H9 (cell line): Measurements from ENCODE around the gene MEP1A. TPM values are rescaled to one million over a fixed set of nuclear protein-coding genes. Genes with fewer than 3 reads are reported as not detected.
A peak's percentile ranks its signal among the peaks of the same experiment; 100 is the strongest.

Source experiments
- DNase-seq: peaks from one replicate; pipeline ENCODE4 v3.0.0-alpha.2; 2017
- H2AFZ ChIP-seq: one replicate; pipeline ENCODE4 v1.6.1; 2013; ENCODE audit warnings: mild to moderate bottlenecking, low read length, control low read depth, moderate library complexity
- H2AK5ac ChIP-seq: 2 replicates; pipeline ENCODE4 v1.6.1; 2013; ENCODE audit warnings: low read length, control low read depth, mixed read lengths; ENCODE audit not compliant: insufficient read length
- H2BK120ac ChIP-seq: one replicate; pipeline ENCODE4 v1.6.1; 2013; ENCODE audit warnings: low read depth, mild to moderate bottlenecking, low read length, control low read depth, inconsistent platforms; ENCODE audit not compliant: poor library complexity, severe bottlenecking
- H2BK12ac ChIP-seq: 2 replicates; pipeline ENCODE4 v1.6.1; 2013; ENCODE audit warnings: low read length, control low read depth, mixed read lengths, low read depth; ENCODE audit not compliant: insufficient read length
- H2BK15ac ChIP-seq: 2 replicates; pipeline ENCODE4 v1.6.1; 2013; ENCODE audit warnings: low read depth, low read length, control low read depth
- H2BK20ac ChIP-seq: one replicate; pipeline ENCODE4 v1.6.1; 2013; ENCODE audit warnings: low read depth, mild to moderate bottlenecking, low read length, control low read depth, inconsistent platforms; ENCODE audit not compliant: poor library complexity, severe bottlenecking
- H2BK5ac ChIP-seq: 2 replicates; pipeline ENCODE4 v1.6.1; 2013; ENCODE audit warnings: low read length, control low read depth, mixed read lengths; ENCODE audit not compliant: insufficient read length
- H3K14ac ChIP-seq: 2 replicates; pipeline ENCODE4 v1.6.1; 2013; ENCODE audit warnings: low read length, control low read depth; ENCODE audit not compliant: insufficient read depth
- H3K18ac ChIP-seq: 2 replicates; pipeline ENCODE4 v1.6.1; 2013; ENCODE audit warnings: low read depth, mild to moderate bottlenecking, mixed read lengths, low read length, control low read depth; ENCODE audit not compliant: insufficient read length
- H3K23ac ChIP-seq: 2 replicates; pipeline ENCODE4 v1.6.1; 2013; ENCODE audit warnings: low read length, control low read depth, mixed read lengths, low read depth; ENCODE audit not compliant: insufficient read length
- H3K23me2 ChIP-seq: 2 replicates; pipeline ENCODE4 v1.6.1; 2013; ENCODE audit warnings: low read depth, mild to moderate bottlenecking, mixed read lengths, low read length, control low read depth; ENCODE audit not compliant: insufficient read length, poor library complexity, severe bottlenecking
- H3K27ac ChIP-seq: 2 replicates; pipeline ENCODE4 v1.5.1; 2013; ENCODE audit warnings: low read length, control low read depth, mixed read lengths, low read depth; ENCODE audit not compliant: insufficient read length
- H3K27me3 ChIP-seq: 2 replicates; pipeline ENCODE4 v1.6.1; 2013; ENCODE audit warnings: low read length, control low read depth, inconsistent platforms; ENCODE audit not compliant: insufficient read depth
- H3K4ac ChIP-seq: 2 replicates; pipeline ENCODE4 v1.6.1; 2013; ENCODE audit warnings: low read depth, mild to moderate bottlenecking, control low read depth, inconsistent platforms, low read length, moderate library complexity
- H3K4me1 ChIP-seq: 2 replicates; pipeline ENCODE4 v1.6.1; 2013; ENCODE audit warnings: low read length, control low read depth, inconsistent platforms; ENCODE audit not compliant: insufficient read depth
- H3K4me2 ChIP-seq: 2 replicates; pipeline ENCODE4 v1.6.1; 2013; ENCODE audit warnings: low read length, control low read depth, mixed read lengths; ENCODE audit not compliant: insufficient read length, insufficient read depth
- H3K56ac ChIP-seq: 2 replicates; pipeline ENCODE4 v1.6.1; 2013; ENCODE audit warnings: low read depth, mild to moderate bottlenecking, mixed read lengths, low read length, control low read depth; ENCODE audit not compliant: insufficient read length
- H3K79me1 ChIP-seq: 2 replicates; pipeline ENCODE4 v1.6.1; 2013; ENCODE audit warnings: low read depth, mild to moderate bottlenecking, moderate library complexity, low read length, control low read depth, inconsistent platforms; ENCODE audit not compliant: insufficient read depth, poor library complexity, severe bottlenecking
- H3K79me2 ChIP-seq: 2 replicates; pipeline ENCODE4 v1.6.1; 2013; ENCODE audit warnings: low read length, control low read depth, inconsistent platforms; ENCODE audit not compliant: insufficient read depth
- H3K9ac ChIP-seq: 2 replicates; pipeline ENCODE4 v1.6.1; 2013; ENCODE audit warnings: low read length, control low read depth, mixed read lengths; ENCODE audit not compliant: insufficient read length; ENCODE audit errors: extremely low read depth
- H3K9me3 ChIP-seq: one replicate; pipeline ENCODE4 v1.6.1; 2013; ENCODE audit warnings: low read depth, low read length, inconsistent platforms; ENCODE audit not compliant: control insufficient read depth
- H3T11ph ChIP-seq: one replicate; pipeline ENCODE4 v1.6.1; 2013; ENCODE audit warnings: mild to moderate bottlenecking, low read length, control low read depth, inconsistent platforms
- H4K20me1 ChIP-seq: one replicate; pipeline ENCODE4 v1.6.1; 2013; ENCODE audit not compliant: control insufficient read depth, insufficient read length, insufficient read depth
- H4K5ac ChIP-seq: 2 replicates; pipeline ENCODE4 v1.6.1; 2013; ENCODE audit warnings: low read depth, mild to moderate bottlenecking, mixed read lengths, low read length, control low read depth; ENCODE audit not compliant: insufficient read length
- H4K8ac ChIP-seq: replicated peaks from 2 replicates; pipeline ENCODE4 v1.6.1; 2013; ENCODE audit warnings: low read length, control low read depth, mixed read lengths, low read depth; ENCODE audit not compliant: insufficient read length
- H4K91ac ChIP-seq: 2 replicates; pipeline ENCODE4 v1.6.1; 2013; ENCODE audit warnings: low read depth, mild to moderate bottlenecking, moderate library complexity, mixed read lengths, low read length, control low read depth; ENCODE audit not compliant: insufficient read length
- H3K27ac Mint-ChIP-seq, 3 experiments: 2 replicates in 2 of 3; 3 replicates in 1 of 3; pipeline ENCODE4 v1.8.0; 2020 to 2021; ENCODE audit warnings: mixed read lengths in 3 of 3, mild to moderate bottlenecking in 1 of 3, moderate library complexity in 1 of 3
- H3K27me3 Mint-ChIP-seq: 2 replicates; pipeline ENCODE4 v1.8.0; 2021; ENCODE audit warnings: low read depth, mild to moderate bottlenecking, moderate library complexity, mixed read lengths
- H3K36me3 Mint-ChIP-seq, 3 experiments: 2 replicates in 2 of 3; 3 replicates in 1 of 3; pipeline ENCODE4 v1.8.0; 2020 to 2021; ENCODE audit warnings: low read depth in 3 of 3, mixed read lengths in 3 of 3; ENCODE audit not compliant: insufficient read depth in 1 of 3
- H3K4me1 Mint-ChIP-seq, 2 experiments: 2 replicates each; pipeline ENCODE4 v1.8.0; 2020; ENCODE audit warnings: mixed read lengths in 2 of 2
- H3K4me3 Mint-ChIP-seq, 2 experiments: 2 replicates in 1 of 2; 3 replicates in 1 of 2; pipeline ENCODE4 v1.8.0; 2020 to 2021; ENCODE audit warnings: mild to moderate bottlenecking in 2 of 2, mixed read lengths in 2 of 2, moderate library complexity in 1 of 2
- H3K9me3 Mint-ChIP-seq, 2 experiments: 2 replicates in 1 of 2; 3 replicates in 1 of 2; pipeline ENCODE4 v1.8.0; 2020; ENCODE audit warnings: mild to moderate bottlenecking in 2 of 2, mixed read lengths in 2 of 2, moderate library complexity in 1 of 2
- WGBS: extraction: QIAGEN DNeasy Blood & Tissue Kit; methylation state at CpG from one replicate; pipeline ENCODE4 v1.1.7; 2013; ENCODE audit warnings: missing lambda C conversion rate, low lambda C conversion rate, mixed read lengths; ENCODE audit not compliant: insufficient read length; ENCODE audit errors: extremely low coverage; 5-methylcytosine and 5-hydroxymethylcytosine counted together
- total RNA-seq: library from RNA; stranded (reverse); gene quantifications from 2 replicates; pipeline ENCODE4 v1.2.1, GENCODE V29; 2021
- TF ChIP-seq, protein P1 (sequence below): fragments of 200-600 bp; sonication (generic); conservative IDR thresholded peaks from 3 replicates; pipeline ENCODE4 v1.8.0; 2021; ENCODE audit warnings: antibody characterized with exemption, mild to moderate bottlenecking

Gene MEP1A
- total RNA-seq, 1 experiment from 2014 or later, result not detected

- H3K4me1 ChIP-seq, result no peaks in the 10 kb centered on the region
- TF ChIP-seq, protein P1, sequence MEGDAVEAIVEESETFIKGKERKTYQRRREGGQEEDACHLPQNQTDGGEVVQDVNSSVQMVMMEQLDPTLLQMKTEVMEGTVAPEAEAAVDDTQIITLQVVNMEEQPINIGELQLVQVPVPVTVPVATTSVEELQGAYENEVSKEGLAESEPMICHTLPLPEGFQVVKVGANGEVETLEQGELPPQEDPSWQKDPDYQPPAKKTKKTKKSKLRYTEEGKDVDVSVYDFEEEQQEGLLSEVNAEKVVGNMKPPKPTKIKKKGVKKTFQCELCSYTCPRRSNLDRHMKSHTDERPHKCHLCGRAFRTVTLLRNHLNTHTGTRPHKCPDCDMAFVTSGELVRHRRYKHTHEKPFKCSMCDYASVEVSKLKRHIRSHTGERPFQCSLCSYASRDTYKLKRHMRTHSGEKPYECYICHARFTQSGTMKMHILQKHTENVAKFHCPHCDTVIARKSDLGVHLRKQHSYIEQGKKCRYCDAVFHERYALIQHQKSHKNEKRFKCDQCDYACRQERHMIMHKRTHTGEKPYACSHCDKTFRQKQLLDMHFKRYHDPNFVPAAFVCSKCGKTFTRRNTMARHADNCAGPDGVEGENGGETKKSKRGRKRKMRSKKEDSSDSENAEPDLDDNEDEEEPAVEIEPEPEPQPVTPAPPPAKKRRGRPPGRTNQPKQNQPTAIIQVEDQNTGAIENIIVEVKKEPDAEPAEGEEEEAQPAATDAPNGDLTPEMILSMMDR, result no peak
- Mint-ChIP-seq H3K36me3 (peaks cover 0 to 4% (median 0%) of the 10 kb centered on the region in 3 experiments; a peak in 1 of 7 replicates), H3K4me1 (no peaks in the 10 kb centered on the region; a peak in 1 of 4 replicates), H3K27me3 (no peaks in the 10 kb centered on the region), H3K4me3 (no peak overlapping the region), H3K27ac (peak overlapping the region in 1 of 3 experiments; percentile 20; a peak in 1 of 7 replicates), H3K9me3 (no peaks in the 10 kb centered on the region; a peak in 1 of 5 replicates)
- H4K5ac ChIP-seq, result no peak overlapping the region
- H2AFZ ChIP-seq, result no peak overlapping the region
- no peaks in the 10 kb centered on the region for H4K20me1 ChIP-seq
- H3K4ac ChIP-seq, result no peak overlapping the region
- no peaks in the 10 kb centered on the region for H3K79me2 ChIP-seq
- no peak overlapping the region for H3K23ac ChIP-seq
- no peak overlapping the region for H3K9ac ChIP-seq
- no peak overlapping the region for H2BK15ac ChIP-seq
- no peaks in the 10 kb centered on the region for H3K9me3 ChIP-seq
- H2BK5ac ChIP-seq, result no peak overlapping the region
- H4K91ac ChIP-seq, result no peak overlapping the region
- no peak overlapping the region for H3K14ac ChIP-seq
- H2BK20ac ChIP-seq, result no peak overlapping the region
- H3K23me2 ChIP-seq, result no peaks in the 10 kb centered on the region
- no peak for DNase-seq
- H3K56ac ChIP-seq, result no peak overlapping the region
- H3K4me2 ChIP-seq, result no peak overlapping the region
- H2BK12ac ChIP-seq, result no peak overlapping the region
- H3K79me1 ChIP-seq, result no peaks in the 10 kb centered on the region
- no peak overlapping the region for H3T11ph ChIP-seq
- H3K18ac ChIP-seq, result no peak overlapping the region
- no peak overlapping the region for H4K8ac ChIP-seq
- H3K27me3 ChIP-seq, result no peaks in the 10 kb centered on the region
- H3K27ac ChIP-seq, result no peak overlapping the region
- WGBS, result no CpG with 5 or more reads among the region's 5 CpGs
- no peak overlapping the region for H2BK120ac ChIP-seq
- H2AK5ac ChIP-seq, result no peak overlapping the region
Observed at GRCh38 chr6:46764961-46765360, 28.2 kb upstream of the MEP1A start.
